Stomach (tissue), 4 donors: ENCODE measurements around the gene MTX1.

ENCODE experiments used
- CTCF ChIP-seq, 7 experiments: fragments of 450-650 bp in 4 of 7; fragments of 200-600 bp in 3 of 7; sonication (generic) in 3 of 7; IDR thresholded peaks; one replicate each; pipeline ENCODE4 v1.5.1; 2016 to 2019; ENCODE audit warnings: antibody characterized with exemption in 7 of 7, control low read depth in 2 of 7, mild to moderate bottlenecking in 1 of 7
- POLR2A ChIP-seq, 4 donors: fragments of 450-650 bp; IDR thresholded peaks; one replicate each; pipeline ENCODE4 v1.6.1; 2016; ENCODE audit warnings: antibody characterized with exemption in 4 of 4, control low read depth in 2 of 4, mild to moderate bottlenecking in 1 of 4, moderate library complexity in 1 of 4

DNA sequence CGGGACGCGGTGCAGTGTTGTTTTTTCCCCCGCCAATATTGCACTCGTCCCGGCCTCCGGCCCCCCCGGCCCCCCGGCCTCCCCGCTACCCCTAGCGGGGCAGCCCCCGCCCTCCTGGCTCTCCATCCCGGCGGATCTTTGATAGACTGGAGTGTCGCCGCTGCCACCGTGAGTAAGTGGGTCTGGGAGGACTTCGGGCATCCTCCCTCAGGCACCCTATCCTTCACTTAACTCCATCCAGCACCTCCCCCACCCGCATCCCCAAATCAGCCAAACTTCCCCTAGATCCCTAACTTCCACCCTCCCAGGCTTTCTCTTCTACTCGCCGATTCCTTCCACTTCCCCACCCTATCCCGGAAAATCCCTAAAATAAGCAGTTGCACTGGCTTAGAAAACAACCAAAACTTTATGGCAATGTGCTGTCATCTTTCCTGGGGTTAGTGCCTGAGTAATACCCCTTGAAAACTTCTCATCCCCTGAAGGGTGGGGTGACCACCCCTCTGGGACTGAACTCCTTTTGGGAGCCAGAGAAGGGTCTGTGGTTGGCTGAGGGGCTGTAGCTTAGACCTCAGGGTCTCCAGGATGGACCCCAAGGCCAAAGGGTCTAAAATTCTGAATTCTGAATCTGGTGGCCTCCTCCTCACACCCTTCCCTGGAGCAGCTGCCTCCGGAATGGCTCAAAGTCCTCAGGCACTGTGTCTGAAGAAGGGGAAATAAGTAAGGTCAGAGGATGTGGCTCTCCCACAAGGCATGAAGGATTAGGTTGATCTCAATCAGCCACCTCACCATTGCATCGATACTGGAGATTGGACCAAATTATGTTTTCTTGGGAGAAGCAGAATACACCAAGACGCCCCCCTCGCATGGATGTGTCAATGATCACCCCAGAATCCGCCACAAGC is 13.0 kb upstream of the MTX1 start:
- TF ChIP-seq CTCF (IDR thresholded peaks at IDR 0.05), result no peak
- TF ChIP-seq POLR2A (IDR thresholded peaks at IDR 0.05), result no peak
